Ectodermal cell (in vitro differentiated cells): ENCODE measurements around the gene DNAJC16.

Experiments
- H3K27ac ChIP-seq: 2 replicates; pipeline ENCODE4 v1.7.0; 2013; ENCODE audit warnings: mild to moderate bottlenecking, low read depth, low read length; ENCODE audit not compliant: insufficient read depth, poor library complexity, severe bottlenecking
- H3K27me3 ChIP-seq: 2 replicates; pipeline ENCODE4 v1.7.0; 2013; ENCODE audit warnings: mild to moderate bottlenecking, low read length; ENCODE audit not compliant: insufficient read depth, control insufficient read depth, poor library complexity, severe bottlenecking
- H3K36me3 ChIP-seq: one replicate; pipeline ENCODE4 v1.7.0; 2013; ENCODE audit warnings: low read length; ENCODE audit not compliant: control insufficient read depth, insufficient read depth
- H3K4me1 ChIP-seq: one replicate; pipeline ENCODE4 v1.7.0; 2013; ENCODE audit warnings: low read length; ENCODE audit not compliant: control insufficient read depth, insufficient read depth
- H3K4me3 ChIP-seq: 2 replicates; pipeline ENCODE4 v1.7.0; 2013; ENCODE audit warnings: low read depth, low read length, control low read depth; ENCODE audit not compliant: insufficient read depth
- H3K9me3 ChIP-seq: 2 replicates; pipeline ENCODE4 v1.7.0; 2013; ENCODE audit warnings: mild to moderate bottlenecking, low read length, moderate library complexity; ENCODE audit not compliant: control insufficient read depth
- WGBS, 2 experiments: methylation state at CpG; one replicate each; pipeline ENCODE4 v1.1.7; 2013; ENCODE audit warnings: missing lambda C conversion rate in 2 of 2; 5-methylcytosine and 5-hydroxymethylcytosine counted together

The DNAJC16 gene

GRCh38 chr1:15538771-15539170 lies 12.1 kb downstream of the DNAJC16 start:
- Histone ChIP-seq H3K4me1 (no peaks in the 10 kb centered on the region), H3K9me3 (no peaks in the 10 kb centered on the region), H3K27me3 (no peaks in the 10 kb centered on the region), H3K4me3 (no peak overlapping the region), H3K27ac (no peak overlapping the region), H3K36me3 (peaks cover 6% of the 10 kb centered on the region)
- 88 to 89% methylated on average over 5 to 6 of the region's 6 CpGs for WGBS, 2 experiments

GRCh38 chr1:15540186-15540585 lies 13.5 kb downstream of the DNAJC16 start:
- Histone ChIP-seq H3K36me3 (peaks cover 9% of the 10 kb centered on the region), H3K4me3 (no peak overlapping the region), H3K4me1 (no peaks in the 10 kb centered on the region), H3K27ac (no peak overlapping the region), H3K27me3 (no peaks in the 10 kb centered on the region), H3K9me3 (no peaks in the 10 kb centered on the region)
- WGBS, 2 experiments, result 95 to 96% methylated on average over 8 of the region's 8 CpGs

- no peaks in the 10 kb centered on the region for H3K9me3 ChIP-seq
- peaks cover 15% of the 10 kb centered on the region for H3K36me3 ChIP-seq
- no peak overlapping the region for H3K4me3 ChIP-seq
- no peaks in the 10 kb centered on the region for H3K4me1 ChIP-seq
- no peaks in the 10 kb centered on the region for H3K27me3 ChIP-seq
- no peak overlapping the region for H3K27ac ChIP-seq
- 95 to 99% methylated on average over 3 to 4 of the region's 4 CpGs for WGBS, 2 experiments
Observed at GRCh38 chr1:15541231-15541792, 14.7 kb downstream of the DNAJC16 start.

- Histone ChIP-seq H3K36me3 (peaks cover 18% of the 10 kb centered on the region), H3K27ac (no peak overlapping the region), H3K4me3 (no peak overlapping the region), H3K27me3 (no peaks in the 10 kb centered on the region), H3K4me1 (no peaks in the 10 kb centered on the region), H3K9me3 (no peaks in the 10 kb centered on the region)
- WGBS, 2 experiments, result 87 to 89% methylated on average over 7 of the region's 7 CpGs
Observed at GRCh38 chr1:15542388-15543250, 16.0 kb downstream of the DNAJC16 start.

- H3K9me3 ChIP-seq, result no peaks in the 10 kb centered on the region
- H3K4me1 ChIP-seq, result no peaks in the 10 kb centered on the region
- no peak overlapping the region for H3K4me3 ChIP-seq
- peaks cover 24% of the 10 kb centered on the region for H3K36me3 ChIP-seq
- H3K27me3 ChIP-seq, result no peaks in the 10 kb centered on the region
- H3K27ac ChIP-seq, result no peak overlapping the region
- WGBS, 2 experiments, result 96 to 97% methylated on average over 5 of the region's 5 CpGs
Observed at GRCh38 chr1:15543251-15543588, 16.6 kb downstream of the DNAJC16 start.

GRCh38 chr1:15543589-15544568 lies 17.2 kb downstream of the DNAJC16 start:
- no peaks in the 10 kb centered on the region for H3K27me3 ChIP-seq
- no peak overlapping the region for H3K4me3 ChIP-seq
- peaks cover 26% of the 10 kb centered on the region for H3K36me3 ChIP-seq
- 95 to 96% methylated on average over 12 of the region's 12 CpGs for WGBS, 2 experiments
- no peaks in the 10 kb centered on the region for H3K9me3 ChIP-seq
- H3K27ac ChIP-seq, result no peak overlapping the region
- H3K4me1 ChIP-seq, result no peaks in the 10 kb centered on the region

GRCh38 chr1:15546641-15547040 lies 20.0 kb downstream of the DNAJC16 start:
- no peaks in the 10 kb centered on the region for H3K27me3 ChIP-seq
- no peak overlapping the region for H3K27ac ChIP-seq
- 100% methylated on average over 1 to 2 of the region's 2 CpGs for WGBS, 2 experiments
- no peaks in the 10 kb centered on the region for H3K9me3 ChIP-seq
- peaks cover 24% of the 10 kb centered on the region for H3K36me3 ChIP-seq
- no peak overlapping the region for H3K4me3 ChIP-seq
- no peaks in the 10 kb centered on the region for H3K4me1 ChIP-seq

GRCh38 chr1:15550573-15550972 lies 23.9 kb downstream of the DNAJC16 start:
- WGBS, 2 experiments, result 94 to 97% methylated on average over 6 of the region's 6 CpGs
- Histone ChIP-seq H3K4me3 (no peak overlapping the region), H3K27me3 (no peaks in the 10 kb centered on the region), H3K36me3 (peaks cover 21% of the 10 kb centered on the region), H3K9me3 (no peaks in the 10 kb centered on the region), H3K4me1 (no peaks in the 10 kb centered on the region), H3K27ac (no peak overlapping the region)

GRCh38 chr1:15557008-15557407 lies 30.4 kb downstream of the DNAJC16 start:
- Histone ChIP-seq H3K27me3 (no peaks in the 10 kb centered on the region), H3K4me3 (no peak overlapping the region), H3K9me3 (no peaks in the 10 kb centered on the region), H3K4me1 (no peaks in the 10 kb centered on the region), H3K36me3 (peaks cover 5% of the 10 kb centered on the region), H3K27ac (no peak overlapping the region)
- 92 to 95% methylated on average over 2 of the region's 2 CpGs for WGBS, 2 experiments

- Histone ChIP-seq H3K27me3 (no peaks in the 10 kb centered on the region), H3K9me3 (no peaks in the 10 kb centered on the region), H3K27ac (no peak overlapping the region), H3K36me3 (peaks cover 10% of the 10 kb centered on the region), H3K4me3 (no peak overlapping the region), H3K4me1 (no peaks in the 10 kb centered on the region)
- WGBS, 2 experiments, result 89 to 94% methylated on average over 2 of the region's 2 CpGs
Observed at GRCh38 chr1:15557594-15557993, 30.9 kb downstream of the DNAJC16 start.
